ENCODE results near the gene HHEX. TPM values are rescaled to one million over a fixed set of nuclear protein-coding genes. Genes with fewer than 3 reads are reported as not detected.
A peak's percentile ranks its signal among the peaks of the same experiment; 100 is the strongest.
"Not testable (repeated sequence)": the region's sequence is repeated elsewhere in the genome, so short reads cannot be mapped to it uniquely, and the experiment has no call there.

HHEX gene
- 1 to 10 TPM; 2.6 to 4.0 TPM for total RNA-seq
- 5.6 TPM for polyA plus RNA-seq (ENCODE audit: insufficient read depth, low read depth, low replicate concordance)
- long read RNA-seq, donor 1, partial matches to known transcripts, result 0 of 3 reads
- long read RNA-seq, donor 1, other reads (novel, unspliced or antisense), result 0 of 3 reads
- long read RNA-seq, donor 2, result 0 reads

DNA sequence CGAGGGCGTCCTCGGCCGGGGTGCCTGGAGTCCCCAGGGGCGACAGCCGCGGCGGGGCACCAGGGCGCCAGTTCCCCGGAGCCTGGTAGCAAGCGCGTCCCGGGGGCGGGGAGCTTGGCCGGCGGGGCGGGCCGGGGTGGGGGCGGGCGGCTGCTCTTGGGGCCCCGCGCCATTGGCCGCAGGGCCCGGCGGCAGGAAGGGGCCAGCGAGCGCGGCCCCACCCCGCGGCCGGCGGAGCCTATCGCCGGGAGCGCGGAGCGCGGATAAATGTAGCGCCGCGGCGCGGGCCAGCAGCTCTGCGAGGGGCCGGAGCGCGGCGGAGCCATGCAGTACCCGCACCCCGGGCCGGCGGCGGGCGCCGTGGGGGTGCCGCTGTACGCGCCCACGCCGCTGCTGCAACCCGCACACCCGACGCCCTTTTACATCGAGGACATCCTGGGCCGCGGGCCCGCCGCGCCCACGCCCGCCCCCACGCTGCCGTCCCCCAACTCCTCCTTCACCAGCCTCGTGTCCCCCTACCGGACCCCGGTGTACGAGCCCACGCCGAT, at the start of gene HHEX:
HHEX (plus strand) TSS at position 293 of the 548 bp plus-strand sequence; CDS start at position 325, 32 bp downstream.
- WGBS, 2 donors, result 0 to 10% methylated on average over 2 to 21 of the region's 79 CpGs
- Histone ChIP-seq H3K27me3 (no peaks in the 10 kb centered on the region), H3K9me3 (no peaks in the 10 kb centered on the region), H3K4me1 (no peaks in the 10 kb centered on the region), H3K27ac (peak within 1 kb of the TSS in 1 of 2 donors; percentile 70), H3K36me3 (ENCODE audit: low read depth, missing control alignments) (no peaks in the 10 kb centered on the region), H3K4me3 (peak within 1 kb of the TSS; percentile 59 to 67)
- TF ChIP-seq, protein P1, sequence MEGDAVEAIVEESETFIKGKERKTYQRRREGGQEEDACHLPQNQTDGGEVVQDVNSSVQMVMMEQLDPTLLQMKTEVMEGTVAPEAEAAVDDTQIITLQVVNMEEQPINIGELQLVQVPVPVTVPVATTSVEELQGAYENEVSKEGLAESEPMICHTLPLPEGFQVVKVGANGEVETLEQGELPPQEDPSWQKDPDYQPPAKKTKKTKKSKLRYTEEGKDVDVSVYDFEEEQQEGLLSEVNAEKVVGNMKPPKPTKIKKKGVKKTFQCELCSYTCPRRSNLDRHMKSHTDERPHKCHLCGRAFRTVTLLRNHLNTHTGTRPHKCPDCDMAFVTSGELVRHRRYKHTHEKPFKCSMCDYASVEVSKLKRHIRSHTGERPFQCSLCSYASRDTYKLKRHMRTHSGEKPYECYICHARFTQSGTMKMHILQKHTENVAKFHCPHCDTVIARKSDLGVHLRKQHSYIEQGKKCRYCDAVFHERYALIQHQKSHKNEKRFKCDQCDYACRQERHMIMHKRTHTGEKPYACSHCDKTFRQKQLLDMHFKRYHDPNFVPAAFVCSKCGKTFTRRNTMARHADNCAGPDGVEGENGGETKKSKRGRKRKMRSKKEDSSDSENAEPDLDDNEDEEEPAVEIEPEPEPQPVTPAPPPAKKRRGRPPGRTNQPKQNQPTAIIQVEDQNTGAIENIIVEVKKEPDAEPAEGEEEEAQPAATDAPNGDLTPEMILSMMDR (IDR thresholded peaks at IDR 0.05), result no peak
- no peak for TF ChIP-seq POLR2A (IDR thresholded peaks at IDR 0.05)
- intact Hi-C loops (cut with DNase I; ENCODE audit: low total_unique reads), result no loop called here
- DNase-seq, result peak; percentile 47

DNA sequence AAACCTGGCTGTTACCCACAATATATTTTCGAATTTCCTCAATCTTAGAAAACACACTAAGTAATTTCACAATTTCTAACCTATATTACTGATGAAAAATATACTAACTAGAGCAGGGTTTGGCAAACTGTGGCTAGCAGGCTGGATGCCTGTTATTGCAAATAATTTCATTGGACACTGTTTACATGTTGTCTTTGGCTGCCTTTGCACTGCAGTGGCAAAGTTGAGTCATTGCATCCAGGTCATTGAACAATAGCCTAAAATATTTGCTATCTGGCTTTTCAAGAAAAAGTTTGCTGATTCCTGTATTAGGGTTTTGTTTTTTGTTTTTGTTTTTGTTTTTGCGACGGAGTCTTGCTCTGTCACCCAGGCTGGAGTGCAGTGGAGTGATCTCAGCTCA, 49.6 kb upstream of the HHEX start:
- no peak overlapping the region for H3K27ac ChIP-seq
- H3K9me3 ChIP-seq, result no peaks in the 10 kb centered on the region
- H3K4me3 ChIP-seq, result no peak overlapping the region
- no peaks in the 10 kb centered on the region for H3K4me1 ChIP-seq
- 82 to 89% methylated on average over 3 of the region's 3 CpGs for WGBS, 2 donors
- no peak for DNase-seq
- H3K27me3 ChIP-seq, result no peaks in the 10 kb centered on the region
- intact Hi-C loops (cut with DNase I; ENCODE audit: low total_unique reads), result no loop called here
- no peak for TF ChIP-seq POLR2A (IDR thresholded peaks at IDR 0.05)
- TF ChIP-seq, protein P1 (IDR thresholded peaks at IDR 0.05), result no peak
- no peaks in the 10 kb centered on the region for H3K36me3 ChIP-seq (ENCODE audit: low read depth, missing control alignments)

DNA sequence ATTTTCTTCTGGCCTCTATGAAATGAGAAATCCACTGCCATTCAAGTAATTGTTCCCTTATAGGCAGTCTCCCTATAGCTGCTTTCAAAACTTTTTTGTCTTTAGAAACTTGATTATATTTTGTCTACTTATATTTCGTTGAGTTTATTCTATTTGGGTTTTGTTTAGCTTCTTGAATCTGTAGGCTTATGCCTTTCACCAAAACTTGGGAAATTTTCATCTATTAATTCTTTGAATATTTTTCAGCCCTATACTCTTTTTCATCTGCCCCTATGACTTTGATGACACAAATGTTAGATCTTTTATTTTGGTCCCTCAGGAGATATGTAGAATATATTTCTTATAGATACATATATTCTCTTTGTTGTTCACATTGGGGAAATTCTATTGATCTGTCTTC, 48.3 kb upstream of the HHEX start:
- intact Hi-C loops (cut with DNase I; ENCODE audit: low total_unique reads), result no loop called here

DNA sequence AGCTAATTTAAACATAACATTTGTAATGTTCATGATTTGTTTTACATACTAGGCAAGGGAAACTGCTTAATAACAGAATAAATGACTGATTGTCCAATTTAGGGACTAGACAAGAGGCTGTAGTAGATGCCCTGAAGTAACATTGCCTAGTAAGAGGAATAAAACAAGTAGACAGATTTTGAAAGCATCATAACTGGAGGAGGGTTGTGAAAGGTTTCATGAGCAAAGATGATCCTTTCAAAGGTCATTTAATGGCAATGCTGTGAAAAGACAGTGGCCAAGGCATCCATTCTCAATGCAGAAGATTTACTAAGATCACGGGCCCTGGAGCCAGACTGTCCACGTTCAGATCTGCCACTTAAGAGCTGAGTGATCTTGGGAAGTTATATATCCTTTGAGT, 44.8 kb upstream of the HHEX start:
- H3K27me3 ChIP-seq, result no peaks in the 10 kb centered on the region
- DNase-seq, result no peak
- 96 to 97% methylated on average over 2 of the region's 2 CpGs for WGBS, 2 donors
- no peak for TF ChIP-seq POLR2A (IDR thresholded peaks at IDR 0.05)
- TF ChIP-seq, protein P1 (IDR thresholded peaks at IDR 0.05), result no peak
- intact Hi-C loops (cut with DNase I; ENCODE audit: low total_unique reads), result no loop called here
- no peaks in the 10 kb centered on the region for H3K36me3 ChIP-seq (ENCODE audit: low read depth, missing control alignments)
- H3K9me3 ChIP-seq, result no peaks in the 10 kb centered on the region
- H3K4me1 ChIP-seq, result no peaks in the 10 kb centered on the region
- H3K4me3 ChIP-seq, result no peak overlapping the region
- H3K27ac ChIP-seq, result no peak overlapping the region

More for the DNA sequence above, 48.3 kb upstream of the HHEX start:
- Histone ChIP-seq H3K4me1 (no peaks in the 10 kb centered on the region), H3K9me3 (no peaks in the 10 kb centered on the region), H3K4me3 (no peak overlapping the region), H3K27ac (no peak overlapping the region), H3K36me3 (ENCODE audit: low read depth, missing control alignments) (no peaks in the 10 kb centered on the region), H3K27me3 (no peaks in the 10 kb centered on the region)
- no peak for DNase-seq
- WGBS, 2 donors, result 93 to 98% methylated on average over 1 of the region's 1 CpG
- no peak for TF ChIP-seq POLR2A (IDR thresholded peaks at IDR 0.05)
- TF ChIP-seq, protein P1 (IDR thresholded peaks at IDR 0.05), result no peak

DNA sequence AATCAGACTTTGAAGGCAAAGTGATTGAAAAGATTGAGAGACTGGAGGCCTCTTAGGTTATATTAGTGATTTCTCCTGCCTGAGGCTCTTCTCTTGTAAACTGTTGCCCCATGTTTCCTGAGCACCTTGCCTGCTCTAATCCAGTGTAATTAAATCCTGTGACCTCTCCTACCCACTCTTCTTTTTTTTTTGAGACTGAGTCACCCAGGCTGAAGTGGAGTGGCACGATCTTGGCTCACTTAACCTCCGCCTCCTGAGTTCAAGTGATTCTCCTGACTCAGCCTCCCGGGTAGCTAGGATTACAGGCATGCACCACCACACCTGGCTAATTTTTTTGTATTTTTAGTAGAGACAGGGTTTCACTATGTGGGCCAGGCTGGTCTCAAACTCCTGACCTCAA, 38.9 kb upstream of the HHEX start:
- intact Hi-C loops (cut with DNase I; ENCODE audit: low total_unique reads); DNase-seq; H3K9me3 ChIP-seq; H3K4me3 ChIP-seq; H3K36me3 ChIP-seq (ENCODE audit: low read depth, missing control alignments); H3K27me3 ChIP-seq; H3K4me1 ChIP-seq; H3K27ac ChIP-seq: not testable (repeated sequence)
- 92 to 96% methylated on average over 3 of the region's 3 CpGs for WGBS, 2 donors

Data from testis (tissue), 5 donors.